KG1 (cell line): ENCODE data around the gene MEN1.

ENCODE experiments used
- DNase-seq: peaks from one replicate; lab custom pipeline; 2025; lab: John Stamatoyannopoulos, UW

The MEN1 gene

DNA sequence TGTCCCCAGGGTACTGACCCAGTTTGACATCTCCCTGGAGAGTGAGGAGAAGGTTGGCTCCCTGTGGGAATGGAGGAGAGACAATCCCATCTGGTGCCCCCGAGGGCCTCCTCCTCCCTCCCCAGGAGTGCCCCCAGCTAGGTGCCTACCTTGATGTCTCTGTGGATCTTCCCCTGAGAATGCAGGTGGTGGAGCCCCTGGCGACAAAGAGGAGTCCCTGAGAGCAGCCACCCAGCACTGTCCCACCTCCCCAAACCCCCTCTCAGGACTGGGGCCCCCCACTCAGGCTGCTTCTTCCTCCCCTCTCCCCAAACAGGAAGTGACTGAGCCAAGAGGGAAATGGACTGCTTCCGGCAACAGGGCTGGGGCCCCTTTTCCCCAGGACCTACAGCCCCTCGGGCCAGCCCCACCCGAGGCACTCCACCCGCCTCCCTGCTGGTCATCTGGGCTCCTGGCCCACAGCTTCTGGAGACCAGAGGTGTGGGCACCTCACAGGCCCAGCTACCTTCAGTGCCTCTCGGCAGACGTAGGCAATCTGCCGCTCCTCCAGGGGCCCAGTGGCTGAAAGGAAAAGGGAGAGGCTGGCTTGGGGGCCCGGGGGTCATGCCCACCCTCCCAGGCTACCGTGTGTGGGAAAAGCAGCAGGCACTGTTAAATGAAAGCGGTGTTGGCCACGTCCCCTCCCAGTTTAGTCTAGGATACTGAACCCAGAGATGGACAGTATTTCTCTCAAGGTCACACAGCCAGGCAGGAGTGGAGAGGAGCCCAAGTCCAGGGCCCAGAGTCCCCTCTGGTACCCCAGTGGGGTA lies 8.6 kb downstream of the MEN1 start:
- no peak for DNase-seq

DNA sequence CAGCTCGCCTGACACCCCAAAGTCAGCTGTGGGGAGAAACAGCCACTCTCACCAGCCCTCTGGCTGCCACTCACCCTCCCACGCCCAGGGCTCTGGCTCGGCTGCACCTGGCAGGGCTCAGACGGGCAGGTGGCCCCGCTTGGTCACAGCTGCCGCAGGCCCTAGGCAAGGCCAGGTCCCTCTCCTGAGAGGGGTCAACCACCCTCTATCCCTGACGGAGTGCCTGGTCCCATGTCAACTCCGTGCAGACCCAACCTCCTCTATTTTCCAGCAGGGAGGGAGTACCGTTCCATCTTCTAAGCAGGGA lies 9.2 kb downstream of the MEN1 start:
- no peak for DNase-seq

DNA sequence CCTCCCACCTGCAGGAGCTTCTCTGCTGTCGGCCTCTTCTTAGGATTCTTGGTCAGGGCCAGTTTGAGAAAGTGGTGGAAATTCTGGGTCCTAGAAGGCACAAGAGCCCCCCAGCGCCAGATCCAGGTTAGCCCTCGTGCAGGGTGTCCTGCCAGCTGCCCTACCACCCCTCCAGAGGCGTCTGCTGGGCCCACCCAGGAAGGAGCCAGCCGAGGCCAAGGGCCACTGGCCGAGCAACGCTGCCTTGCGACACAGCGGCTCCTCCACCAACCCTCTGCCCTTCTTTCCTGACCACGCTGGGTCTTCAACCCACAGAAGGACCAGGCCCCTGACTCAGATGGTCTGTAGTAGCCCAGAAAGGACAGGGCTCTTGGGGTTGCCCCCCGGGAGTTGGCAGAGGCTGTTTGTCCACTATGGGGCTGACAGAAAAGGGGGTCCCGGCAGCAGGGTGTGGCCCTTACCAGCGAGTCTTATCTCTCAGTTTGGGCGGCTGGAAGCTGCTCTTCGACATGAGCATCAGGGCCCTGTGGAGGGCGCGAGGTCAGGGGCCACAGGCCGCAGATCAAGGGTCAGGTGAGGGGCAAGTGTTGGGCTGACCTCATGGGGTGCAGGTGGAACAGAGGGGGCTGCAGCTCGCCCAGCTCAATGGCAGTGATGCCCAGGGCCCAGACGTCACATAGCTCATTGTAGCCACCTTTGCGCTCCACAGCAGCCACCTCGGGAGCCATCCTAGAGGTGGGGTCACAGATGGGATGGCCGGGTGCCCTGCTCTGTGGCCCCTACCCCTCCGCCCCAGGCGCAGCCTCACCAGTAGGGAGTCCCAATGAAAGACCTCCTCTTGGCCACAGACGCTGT lies 9.8 kb downstream of the MEN1 start:
- no peak for DNase-seq

DNA sequence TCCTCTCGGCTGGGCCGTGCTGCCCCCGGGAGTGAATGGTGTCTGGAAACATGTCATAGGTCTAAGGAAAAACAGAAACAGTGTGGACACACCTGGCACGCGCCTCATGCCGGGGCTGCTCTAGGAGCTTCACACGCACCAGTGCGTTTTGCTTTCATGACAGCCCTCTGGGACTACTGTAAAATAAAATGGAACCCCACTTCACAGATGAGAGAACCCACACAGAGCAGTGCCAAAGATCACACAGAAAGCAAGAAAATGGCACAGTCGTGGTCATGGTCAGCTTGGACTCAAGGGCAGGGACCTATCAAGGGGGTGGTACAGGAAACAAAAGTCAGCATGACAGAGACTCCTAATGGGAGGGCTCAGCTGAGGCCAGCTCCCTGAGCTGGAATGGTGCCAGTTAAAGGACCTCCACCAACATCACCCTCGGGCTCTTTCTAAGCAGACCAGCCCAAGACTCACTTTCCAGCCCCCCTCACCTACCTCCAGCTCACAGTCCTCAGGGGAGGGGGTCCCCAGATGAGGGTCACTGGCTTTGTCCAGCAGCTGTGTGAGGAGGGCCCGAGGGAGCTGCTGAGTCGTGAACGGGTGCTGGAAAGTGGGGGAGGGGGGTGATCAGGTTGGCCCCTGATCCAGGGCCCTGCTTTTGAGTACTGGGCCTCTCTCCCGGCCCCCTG lies 10.6 kb downstream of the MEN1 start:
- DNase-seq: no peak

DNA sequence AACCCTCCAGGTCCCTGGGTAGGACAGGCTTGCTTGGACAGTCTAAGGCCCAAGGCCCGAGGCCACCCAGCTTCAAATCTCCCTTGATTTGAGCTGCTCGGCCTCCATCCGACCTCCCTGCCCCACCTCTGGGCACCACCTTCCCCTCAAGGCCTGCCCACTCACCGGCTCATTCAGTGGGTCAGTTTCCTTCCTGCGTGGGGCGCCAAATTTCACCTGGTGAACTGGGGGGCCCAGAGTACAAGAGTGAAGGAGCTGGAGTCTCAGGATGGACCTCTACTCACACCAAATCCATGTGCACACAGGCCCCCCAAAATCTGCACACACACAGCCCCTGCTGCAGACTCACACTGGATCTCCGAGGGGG lies 11.1 kb downstream of the MEN1 start:
- no peak for DNase-seq

DNA sequence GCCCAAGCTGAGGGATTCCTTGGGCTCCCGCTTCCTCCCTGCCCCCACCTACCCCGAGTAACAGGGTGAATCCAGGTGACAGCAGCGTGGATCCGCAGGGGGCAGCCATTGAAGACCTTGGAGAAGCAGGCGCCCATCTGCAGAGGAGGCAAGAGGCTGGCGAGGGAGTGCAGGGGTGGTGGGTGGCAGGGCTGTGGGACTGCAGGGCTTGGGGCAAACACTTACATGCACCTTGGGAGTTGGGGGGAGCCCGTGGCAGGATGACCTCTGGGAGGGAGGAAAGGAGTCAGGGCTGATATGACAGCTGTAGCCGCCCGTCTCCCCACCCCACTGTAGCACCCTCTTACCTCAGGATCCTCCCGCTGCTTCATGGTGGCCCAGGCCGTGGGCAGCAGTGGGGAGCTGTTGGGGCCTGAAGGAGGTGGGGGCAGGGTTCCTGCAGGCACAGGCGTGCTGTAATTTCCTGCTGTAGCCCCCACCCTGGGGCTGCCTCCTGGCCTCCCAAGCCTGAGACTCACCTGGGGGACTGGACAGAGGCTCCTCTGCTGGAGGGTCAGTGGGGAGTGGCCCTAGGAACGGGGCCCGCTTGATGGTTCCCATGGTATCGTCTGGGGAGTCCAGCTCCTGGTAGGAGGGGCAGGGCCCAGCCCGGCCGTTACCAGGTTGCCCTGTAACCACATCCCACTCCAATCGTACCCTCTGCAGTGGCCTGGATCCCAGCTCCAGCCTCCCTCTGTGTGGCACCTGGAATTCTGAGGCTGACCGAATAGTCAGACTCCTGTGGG lies 13.4 kb downstream of the MEN1 start:
- DNase-seq: no peak

DNA sequence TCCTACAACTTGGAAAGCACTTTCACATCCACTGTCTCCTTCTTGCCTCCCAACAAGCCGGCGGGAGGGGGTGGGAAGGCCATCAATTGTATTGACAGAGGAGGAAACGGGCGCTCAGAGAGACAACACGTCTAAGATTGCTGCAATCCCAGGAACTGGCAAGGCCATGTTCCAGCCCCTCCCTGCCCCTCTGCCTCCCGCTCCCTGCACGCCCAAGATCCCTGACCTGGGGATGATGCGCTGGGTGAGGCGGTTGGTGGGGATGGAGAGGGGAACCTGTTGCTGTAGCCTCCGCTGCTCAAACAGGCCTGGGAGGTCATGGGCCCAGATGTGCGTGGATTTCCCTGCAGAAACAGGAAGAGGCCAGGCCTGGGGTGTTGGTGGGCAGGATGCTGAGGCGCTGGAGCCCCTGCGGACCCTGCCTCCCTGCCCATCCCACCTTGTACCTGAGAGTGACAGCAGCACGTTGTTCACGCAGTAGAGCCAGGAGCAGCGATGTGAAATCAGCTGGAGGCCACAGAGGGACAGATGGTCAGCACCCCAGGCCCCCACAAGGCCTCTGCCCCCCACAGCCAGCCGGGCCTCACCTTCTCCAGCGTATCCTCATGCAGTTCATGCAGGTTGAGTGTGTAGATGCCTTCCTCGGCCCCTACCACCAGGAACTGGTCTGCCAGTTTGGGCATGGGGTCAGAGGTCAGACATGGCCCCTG lies 14.1 kb downstream of the MEN1 start:
- DNase-seq: no peak

DNA sequence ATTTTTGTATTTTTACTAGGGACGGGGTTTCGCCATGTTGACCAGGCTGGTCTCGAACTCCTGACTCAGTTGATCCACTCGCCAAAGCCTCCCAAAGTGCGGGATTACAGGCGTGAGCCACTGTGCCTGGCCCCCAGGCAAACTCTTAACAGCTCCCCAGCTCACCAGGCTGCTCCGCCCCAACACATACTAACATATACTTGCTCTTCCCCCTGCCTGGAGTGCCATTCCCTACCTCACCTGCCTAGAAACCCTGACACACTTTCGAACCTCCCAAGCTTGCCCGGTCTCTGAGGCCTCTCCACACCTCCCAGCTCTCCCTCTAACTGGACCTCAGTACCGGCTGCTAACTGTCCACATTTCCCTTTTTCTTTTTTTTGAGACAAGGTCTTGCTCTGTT lies 15.8 kb downstream of the MEN1 start:
- no peak for DNase-seq

DNA sequence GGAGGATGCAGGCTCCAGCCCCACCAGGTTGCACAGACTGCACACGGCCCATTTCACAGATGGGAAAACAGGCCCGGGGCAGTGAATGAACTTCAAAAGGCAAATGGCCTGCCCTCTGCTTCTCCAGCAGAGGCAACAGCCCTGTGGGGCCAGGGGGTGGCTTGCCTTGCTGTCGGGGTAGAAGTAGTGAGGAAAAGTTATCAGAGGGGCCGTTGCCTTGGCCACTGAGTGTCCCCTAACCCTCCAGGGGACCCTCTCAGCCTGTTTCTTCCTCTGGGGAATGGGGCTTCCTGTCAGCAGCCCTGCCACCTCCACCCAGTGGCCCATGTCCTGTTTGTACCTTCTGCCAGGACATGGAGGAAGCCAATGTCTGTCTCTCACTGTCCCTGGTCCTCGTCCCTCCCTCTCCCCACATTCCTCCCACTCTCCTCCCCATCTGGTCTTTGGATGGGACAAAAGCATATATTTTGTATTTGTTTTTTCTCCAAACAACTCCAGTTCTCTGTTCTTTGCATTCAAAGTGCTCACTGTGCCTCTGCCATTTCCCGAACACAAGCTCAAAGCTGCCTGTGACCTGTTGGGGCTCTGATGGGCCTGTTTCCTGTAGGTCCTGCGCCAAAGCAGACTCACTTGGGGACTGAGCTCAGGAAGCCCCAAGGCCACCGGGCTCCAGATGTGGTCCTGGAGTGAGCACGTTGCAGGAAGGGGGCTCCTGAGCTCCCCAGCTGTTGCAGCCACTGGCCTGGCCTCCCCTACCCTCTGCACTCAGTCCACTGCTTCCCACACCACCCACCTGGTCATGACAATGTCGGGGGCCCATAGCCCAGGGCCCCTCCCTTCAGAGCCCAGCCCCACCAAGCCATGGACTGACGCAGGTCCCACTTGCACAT lies 16.8 kb downstream of the MEN1 start:
- DNase-seq: no peak

DNA sequence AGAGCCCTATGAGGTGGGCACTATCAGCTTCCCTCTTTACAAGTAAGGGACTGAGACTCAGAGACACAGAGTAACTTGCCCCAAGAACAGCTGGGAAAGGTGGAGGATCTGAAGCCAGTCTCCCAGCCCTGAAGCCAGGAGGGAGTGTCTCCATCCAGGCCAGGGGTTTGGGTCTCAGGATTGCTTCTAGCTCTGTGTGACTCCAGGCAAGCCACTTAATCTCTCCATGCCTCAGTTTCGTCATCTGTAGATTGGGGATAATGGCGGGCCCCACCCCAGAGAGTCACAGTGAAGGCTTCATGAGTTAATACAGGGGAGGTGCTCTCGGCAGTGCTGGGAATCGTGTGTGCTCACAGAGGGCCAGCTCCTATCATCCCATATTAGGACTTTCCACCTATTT lies 17.9 kb downstream of the MEN1 start:
- no peak for DNase-seq

DNA sequence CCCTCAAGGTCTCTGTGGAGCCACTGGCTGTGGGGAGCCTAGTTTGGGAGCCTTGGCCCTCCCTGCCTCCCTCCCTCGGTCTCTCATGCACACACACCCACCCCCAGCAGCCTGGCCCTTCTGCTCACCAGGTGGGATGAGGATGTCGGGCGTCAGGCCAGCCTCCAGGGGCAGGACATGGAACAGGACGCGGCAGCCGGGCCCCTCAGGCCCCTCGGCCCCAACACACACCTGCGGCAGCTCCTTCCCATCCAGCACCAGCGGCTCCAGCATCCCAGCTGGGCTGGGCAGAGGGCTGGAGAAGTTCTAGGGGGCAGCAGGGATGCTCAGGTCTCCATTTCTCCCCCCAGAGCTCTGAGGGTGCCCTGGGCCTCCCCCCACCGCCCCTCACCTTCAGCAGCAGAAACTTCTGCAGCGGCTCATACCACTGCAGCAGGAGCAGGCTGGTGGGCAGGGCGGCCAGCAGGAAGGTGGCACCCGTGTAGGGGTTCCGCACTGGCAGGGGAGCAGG lies 18.5 kb downstream of the MEN1 start:
- DNase-seq: no peak

DNA sequence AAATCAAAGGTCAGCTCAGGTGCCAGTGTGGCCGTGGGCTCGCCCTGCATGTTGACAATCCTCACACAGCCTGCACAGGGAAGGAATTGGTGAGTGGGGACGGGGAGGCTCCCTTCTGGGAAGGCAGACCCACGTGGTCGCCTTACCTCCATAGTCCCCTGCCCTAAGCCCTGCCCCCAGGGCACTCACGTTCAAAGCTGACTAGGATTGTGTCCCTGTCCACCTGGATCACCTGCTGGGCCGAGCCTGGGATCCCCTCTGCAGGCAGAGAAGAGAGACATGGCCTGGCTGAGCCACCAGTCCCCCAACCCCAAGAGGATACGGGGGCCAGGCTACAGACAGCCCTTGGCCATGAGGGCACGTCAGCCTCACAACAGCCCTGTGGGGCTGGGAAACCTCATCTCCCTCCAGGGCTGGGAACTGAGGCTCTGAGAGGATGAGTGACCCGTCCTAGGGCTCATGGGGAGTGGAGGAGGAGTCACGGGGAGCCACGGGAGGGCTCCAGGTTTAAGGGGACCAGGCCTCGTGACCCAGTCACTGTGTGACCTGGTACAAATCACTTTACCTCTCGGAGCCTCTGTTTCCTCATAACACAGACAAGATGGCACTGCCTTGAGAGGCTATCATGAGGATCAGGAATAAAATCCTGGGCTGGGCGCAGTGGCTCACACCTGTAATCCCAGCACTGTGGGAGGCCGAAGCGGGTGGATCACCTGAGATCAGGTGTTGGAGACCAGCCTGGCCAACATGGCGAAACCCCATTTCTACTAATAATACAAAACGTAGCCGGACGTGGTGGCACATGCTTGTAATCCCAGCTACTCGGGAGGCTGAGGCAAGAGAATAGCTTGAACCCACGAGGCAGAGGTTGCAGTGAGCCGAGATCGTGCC lies 19.9 kb downstream of the MEN1 start:
- no peak for DNase-seq

DNA sequence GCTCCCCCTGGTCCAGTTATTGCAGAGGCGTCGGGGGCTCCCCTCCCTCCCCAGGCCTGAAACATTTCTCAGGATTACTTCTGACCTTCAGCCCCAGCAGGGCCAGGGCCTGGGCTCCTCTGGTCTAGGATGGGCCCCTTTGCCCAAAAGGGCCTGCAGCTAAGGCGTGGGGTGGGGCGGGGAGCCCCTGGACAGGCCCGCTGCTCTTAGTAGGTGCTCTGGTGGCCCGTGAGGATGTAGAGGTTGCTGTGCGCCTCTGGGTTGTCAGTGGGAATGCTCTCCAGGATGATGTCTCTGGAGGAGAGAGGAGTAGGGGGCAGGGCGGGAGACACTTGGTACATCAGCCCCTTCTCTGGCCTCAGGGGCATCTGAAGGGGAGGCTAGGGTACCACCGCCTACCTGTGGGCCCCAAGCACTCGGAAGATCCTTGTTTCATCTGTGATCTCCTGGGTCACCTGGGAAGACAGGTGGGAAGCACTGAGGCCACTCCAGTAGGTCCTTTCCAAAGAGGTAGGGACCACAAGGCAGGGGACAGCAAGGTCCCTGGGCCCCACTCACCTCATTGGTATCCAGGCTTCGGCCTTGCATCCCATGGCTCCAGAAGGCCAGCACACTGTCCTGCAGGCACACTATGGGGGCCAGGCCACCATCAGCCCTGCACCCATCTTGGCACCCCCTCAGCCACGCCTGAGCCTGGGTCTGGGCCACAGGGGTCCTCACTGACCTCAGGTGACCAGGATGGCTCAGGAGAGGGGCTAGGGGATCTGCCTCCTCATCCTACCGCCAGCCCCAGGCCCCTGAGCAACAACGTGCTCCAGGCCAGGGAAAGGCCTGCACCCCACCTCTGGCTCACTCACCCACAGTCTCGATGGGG lies 20.8 kb downstream of the MEN1 start:
- DNase-seq: no peak

DNA sequence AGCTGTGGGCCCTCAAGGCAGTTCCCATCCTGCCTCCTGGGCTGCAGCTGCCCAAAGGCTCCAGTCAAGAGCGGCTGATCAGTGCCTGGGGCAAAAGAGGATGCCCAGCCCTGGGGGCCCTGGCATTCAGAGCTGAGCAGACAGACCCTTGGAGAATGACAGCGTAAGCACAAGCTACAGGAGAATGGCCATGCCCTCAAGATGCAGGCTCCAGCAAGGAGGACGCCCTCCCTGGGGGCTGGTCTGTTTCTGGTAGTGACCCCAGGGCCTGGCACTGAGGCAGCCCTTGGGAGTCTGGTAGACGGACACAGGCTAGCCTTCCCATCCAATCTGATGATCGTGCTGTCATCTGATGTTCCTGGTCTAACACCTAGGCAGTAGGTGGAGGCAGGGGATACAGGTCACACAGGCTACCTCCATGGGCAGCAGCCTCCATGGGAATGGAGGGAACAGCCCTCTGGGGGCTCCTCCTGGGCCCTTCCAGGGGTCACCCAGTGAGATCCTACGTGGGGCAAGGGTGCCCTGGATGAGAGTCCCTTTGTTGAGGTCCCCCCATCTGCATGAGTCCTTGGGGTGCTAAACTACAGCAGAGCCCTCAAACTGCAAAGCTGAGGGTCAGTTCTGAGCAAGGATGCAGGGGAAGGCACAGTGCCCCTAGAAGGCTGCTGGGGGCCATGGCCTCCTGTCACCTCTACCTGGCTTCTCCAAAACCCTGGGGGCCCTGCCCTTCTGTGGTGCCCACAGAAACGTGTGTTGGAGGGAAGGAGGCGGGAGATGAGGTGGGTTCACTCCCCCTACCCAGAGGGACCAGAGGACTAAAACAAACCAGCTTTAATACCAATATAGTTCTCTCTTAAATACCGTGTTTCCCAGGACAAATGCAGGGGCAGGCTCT lies 21.8 kb downstream of the MEN1 start:
- no peak for DNase-seq

DNA sequence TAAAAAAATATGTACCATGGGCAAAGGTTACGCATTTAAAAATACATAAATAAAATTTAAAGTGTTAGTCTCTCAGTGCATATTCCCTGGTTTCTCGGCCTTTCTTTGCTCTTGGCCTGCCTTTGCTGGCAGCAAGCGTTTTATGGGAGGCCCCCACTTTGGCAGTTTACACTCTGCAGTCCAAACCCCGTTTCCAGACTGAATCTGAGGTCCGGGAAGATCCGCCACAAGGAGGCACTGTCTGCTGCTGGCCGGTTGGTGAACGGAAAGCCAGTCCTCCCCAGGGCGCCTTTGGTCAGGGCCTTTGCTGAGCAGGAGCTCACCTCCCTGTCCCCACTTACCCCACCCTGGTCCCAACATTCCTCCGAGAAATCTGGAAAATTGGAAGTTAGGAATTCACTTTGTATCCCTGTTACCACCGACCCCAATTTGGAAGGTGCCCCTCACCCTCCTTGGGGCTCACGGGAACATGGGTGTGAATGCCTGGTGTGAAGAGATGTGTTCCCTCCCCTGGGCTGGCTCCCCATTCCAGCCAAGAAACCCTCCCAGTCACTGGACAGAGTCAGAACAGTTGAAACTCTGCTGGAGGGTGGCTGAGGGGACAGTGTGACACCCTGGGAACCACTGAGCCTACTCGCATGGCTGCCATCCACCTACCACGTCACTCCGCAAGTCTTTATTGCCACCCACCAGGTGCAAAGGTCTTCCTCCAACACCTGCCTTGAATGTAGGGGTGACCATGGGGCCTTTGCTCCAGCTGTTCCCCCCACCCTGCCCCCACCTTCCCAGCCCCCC lies 22.6 kb downstream of the MEN1 start:
- no peak for DNase-seq

DNA sequence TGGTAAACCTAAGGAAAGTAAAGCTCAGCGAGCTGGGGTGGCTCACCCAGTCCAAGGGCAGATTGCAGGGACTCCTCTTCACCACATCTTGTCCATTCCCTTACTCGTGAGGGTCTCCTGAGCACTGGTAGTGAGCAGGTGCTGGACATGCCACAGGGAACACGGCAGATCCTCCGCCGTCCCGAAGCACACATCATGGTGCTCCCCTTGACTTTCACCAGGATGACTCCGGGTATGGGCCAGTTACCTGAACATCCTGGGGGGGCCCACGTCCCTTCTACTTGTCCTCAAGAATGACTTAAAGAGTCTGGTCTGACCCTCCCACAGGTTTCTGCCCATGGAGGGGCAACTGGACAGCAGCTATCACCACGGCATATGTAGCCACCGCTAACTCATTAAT lies 24.0 kb downstream of the MEN1 start:
- DNase-seq: no peak
